ENCODE data around the gene ABCC6.
"Not testable (repeated sequence)": the region's sequence is repeated elsewhere in the genome, so short reads cannot be mapped to it uniquely, and the experiment has no call there.

DNA sequence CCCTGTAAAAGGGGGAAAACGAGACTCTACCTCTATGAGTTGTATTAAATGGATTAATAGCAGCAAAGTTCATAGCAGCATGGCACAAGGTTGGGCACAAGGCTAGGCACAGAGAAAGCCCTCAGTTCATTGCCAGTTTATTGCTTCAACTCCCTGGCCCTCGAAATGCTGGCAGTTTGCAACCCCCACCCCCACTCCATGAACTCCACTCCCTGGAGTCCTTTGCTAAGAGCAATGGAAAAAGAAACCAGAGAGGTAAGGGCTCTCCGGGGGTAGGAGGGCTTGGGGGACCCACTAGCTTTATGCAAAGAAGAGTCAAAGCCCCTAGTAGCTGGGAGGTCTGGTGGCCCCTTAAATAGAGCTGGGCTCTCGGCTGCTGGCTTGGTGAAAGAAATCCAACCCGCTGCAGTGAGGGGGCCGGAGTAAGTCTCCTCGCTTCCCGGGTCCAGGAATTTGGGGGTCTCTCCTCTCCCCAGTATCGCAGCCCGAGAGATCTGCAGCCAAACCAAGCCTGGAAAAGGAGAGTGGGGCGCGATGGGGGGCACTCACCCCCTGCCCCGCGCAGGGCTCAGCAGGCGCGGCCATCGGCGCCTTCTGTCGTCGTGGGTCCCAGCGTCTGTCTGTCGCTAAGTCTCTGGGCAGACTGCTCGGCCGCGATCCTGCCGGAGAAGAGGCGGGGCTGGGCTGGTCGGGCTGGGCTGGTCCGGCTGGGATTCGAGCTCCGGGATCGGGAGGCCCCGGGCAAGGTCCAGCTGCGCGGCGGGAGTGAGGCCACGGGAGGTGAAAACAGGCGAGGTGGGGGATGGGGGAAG, at the start of gene ABCC6:
- TF ChIP-seq, protein P1, sequence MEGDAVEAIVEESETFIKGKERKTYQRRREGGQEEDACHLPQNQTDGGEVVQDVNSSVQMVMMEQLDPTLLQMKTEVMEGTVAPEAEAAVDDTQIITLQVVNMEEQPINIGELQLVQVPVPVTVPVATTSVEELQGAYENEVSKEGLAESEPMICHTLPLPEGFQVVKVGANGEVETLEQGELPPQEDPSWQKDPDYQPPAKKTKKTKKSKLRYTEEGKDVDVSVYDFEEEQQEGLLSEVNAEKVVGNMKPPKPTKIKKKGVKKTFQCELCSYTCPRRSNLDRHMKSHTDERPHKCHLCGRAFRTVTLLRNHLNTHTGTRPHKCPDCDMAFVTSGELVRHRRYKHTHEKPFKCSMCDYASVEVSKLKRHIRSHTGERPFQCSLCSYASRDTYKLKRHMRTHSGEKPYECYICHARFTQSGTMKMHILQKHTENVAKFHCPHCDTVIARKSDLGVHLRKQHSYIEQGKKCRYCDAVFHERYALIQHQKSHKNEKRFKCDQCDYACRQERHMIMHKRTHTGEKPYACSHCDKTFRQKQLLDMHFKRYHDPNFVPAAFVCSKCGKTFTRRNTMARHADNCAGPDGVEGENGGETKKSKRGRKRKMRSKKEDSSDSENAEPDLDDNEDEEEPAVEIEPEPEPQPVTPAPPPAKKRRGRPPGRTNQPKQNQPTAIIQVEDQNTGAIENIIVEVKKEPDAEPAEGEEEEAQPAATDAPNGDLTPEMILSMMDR (IDR thresholded peaks at IDR 0.05; ENCODE audit: insufficient read depth, low read length) = not testable (repeated sequence)
- TF ChIP-seq GABPA (IDR thresholded peaks at IDR 0.05; ENCODE audit: low read depth); SPI1 (IDR thresholded peaks at IDR 0.05; ENCODE audit: borderline replicate concordance, low read depth): not testable (repeated sequence)
